Stimulated activated CD8-positive, alpha-beta memory T cell treated with anti-CD3 and anti-CD28 coated beads, Interleukin-15, amount 100 ng/mL, for 24 hours (primary cell): Measurements from ENCODE around the gene DYSF.

Source experiments
- DNase-seq: peaks from one replicate; pipeline ENCODE4 v3.0.0-alpha.2; 2020; ENCODE audit warnings: low read depth

DYSF gene

DNA sequence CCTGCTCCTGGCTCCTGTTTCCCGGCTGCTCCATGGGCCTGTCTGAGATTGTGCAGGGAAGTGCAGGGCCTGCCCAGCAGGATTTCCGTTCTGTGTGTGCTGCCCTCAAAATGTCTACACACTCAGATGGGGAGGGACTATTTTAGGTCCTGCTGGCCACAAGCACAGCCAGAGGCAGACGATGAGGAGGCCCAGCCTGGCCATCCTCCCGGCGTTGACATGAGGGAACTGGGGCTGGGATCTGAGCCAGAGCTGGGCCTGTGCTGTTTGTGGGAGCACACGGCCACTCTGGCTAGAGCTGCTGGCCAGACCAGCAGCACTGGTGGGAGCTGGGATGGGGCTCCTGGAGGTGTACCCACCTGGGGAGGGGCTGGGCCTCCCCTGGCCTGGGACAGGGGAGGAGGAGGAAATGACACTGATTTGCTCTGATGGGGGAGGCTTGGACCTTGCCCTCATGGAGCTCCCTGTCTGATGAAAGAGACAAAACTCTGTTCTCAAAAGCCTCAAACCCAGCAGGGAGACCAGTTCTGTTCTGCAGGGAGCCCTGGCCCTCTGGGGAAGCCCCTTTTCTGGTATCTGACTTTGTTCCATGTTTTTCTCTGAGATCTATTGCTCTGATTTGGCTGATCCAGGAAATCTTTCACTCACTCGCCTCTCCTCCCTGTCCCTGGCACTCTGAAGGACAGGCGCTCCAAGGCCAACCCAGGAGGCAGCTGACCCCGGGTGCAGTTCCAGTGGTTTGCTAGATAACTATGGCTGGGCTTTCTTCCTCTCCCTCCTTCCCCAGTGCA is 161.8 kb downstream of the DYSF start:
- DNase-seq: no peak

DNA sequence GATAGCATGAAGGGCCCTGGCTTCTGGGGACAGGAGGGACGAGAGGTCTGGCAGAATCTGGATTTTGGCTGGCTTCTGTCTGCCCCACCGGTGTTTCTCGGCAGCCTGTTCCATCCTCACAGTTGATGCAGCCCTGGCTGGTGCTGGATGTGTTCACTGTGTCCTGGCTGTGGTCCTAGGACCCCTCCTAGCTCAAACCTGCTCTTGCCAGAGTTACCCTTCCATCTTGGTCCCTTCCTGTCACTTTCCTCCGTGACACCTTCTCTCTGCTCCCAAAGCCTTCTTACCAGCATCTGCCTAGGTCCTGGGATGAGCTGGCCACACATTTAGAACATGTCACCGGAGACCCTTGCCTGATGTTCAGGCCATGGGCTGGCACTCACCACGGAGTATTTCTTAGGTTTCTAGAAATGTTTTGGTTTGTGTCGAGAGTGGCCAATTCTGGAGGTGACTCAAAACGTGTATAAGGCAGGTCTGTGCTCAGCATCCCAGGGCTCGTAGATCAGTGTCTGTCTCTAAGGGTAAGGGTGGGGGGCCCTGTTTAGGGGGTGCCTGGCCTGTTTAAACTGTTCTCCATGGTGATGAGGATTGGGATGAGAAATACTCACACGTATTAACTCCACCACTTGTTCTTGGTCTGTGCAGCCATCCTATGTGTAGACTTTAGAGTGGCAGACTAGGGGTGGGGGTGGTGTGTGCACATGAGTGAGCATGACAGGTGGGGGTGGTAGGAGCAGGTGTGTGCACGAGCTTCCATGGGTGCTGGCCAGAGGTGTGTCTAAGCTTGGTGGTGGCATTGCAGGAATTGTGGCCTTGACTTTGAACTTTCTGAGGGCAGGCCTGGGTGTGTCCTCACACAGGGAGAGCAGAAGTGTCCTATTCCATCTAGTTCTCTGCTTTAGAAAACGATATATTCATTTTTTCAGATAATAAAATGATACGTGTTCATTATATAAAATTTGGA is 162.7 kb downstream of the DYSF start:
- DNase-seq: no peak

DNA sequence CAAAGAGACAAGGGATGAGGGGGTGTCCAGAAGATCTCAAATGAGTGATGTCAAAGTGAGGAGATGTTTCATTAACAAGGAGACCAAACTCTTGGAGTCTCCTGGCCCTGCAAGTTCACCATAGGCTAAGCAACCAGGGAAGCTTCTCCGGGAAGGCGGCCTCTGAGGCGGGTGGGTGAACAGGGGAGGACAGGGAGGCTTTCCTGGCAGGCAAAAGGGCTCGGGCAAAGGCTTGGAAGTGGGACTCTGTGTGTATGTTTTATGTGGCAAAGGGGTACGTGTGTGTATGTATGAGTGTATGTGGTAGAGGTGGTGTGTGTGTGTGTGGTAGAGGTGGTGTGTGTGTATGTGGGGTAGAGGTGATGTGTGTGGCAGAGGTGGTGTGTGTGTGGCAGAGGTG is 163.9 kb downstream of the DYSF start:
- no peak for DNase-seq

DNA sequence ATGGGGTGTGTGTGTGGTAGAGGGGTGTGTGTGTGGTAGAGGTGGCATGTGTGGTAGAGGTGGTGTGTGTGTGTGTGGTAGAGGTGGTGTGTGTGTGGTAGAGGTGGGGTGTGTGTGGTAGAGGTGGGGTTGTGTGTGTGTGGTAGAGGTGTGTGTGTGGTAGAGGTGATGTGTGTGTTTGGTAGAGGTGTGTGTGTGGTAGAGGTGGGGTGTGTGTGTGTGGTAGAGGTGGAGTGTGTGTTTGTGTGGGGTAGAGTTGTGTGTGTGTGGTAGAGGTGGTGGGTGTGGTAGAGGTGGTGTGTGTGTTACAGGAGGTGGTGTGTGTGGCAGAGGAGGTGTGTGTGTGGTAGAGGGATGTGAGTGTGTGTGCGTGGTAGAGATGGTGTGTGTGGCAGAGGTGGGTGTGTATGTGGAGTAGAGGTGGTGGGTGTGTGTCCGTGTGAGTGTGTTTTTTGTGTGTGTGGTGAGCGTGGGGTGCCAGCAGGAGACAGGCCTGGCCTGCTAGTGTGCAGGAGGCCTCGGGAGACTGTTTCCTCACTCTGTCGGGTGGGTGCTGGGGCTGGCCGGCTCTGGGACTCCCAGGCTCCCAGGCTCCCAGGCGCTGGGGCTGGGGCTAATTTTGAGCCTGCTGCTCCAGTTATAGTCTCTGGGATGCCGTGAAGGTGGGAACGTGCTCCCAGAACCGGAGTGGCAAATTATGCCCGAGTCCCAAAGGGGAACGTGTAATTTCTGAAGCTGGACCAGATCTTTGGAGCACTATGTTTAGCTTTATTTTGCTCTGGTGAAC is 165.2 kb downstream of the DYSF start:
- no peak for DNase-seq

DNA sequence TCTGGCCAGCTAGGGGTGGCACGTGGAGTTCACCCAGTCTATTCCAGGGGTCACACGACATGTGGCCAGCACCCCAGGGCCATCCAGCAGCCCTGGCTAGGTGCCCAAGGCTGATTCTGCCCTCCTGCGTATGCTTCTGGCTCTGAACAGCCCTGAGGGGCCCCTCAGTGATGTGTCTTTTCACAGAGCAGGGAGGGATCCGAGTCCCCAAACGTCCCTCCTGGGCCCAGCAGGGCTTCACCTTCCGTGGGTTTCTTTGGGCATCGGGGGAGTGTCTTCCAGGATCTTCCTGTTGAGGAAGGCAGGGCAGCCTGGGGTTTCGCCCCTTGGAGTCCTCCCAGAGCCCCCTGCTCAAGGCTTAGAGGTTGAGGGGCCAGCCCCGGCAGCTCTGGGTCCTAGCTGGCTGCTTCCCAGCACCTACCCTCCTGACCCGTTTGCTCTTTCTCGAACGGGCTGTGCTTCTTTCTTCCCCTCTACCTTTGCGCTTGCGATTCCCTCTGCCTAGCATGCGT is 165.9 kb downstream of the DYSF start:
- no peak for DNase-seq

DNA sequence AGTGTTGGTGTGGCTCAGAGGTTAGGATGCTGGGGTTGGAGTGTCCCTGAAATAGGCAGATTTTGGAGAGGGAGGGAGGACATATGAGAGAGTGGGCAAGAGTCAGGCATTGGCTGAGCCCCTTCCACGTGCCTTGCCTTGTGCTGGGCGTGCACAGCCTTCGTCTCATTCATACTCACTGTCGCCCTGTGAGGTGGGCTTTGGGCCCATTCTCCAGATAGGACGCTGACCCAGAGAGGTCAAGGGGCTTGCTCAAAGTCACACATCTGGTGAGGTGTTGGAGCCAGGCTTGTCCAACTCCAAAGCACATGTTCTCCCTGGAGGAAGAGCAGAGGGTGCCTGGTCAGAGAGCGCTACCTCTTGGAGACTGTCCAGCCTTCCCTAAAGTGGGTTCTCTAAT is 166.8 kb downstream of the DYSF start:
- no peak for DNase-seq

DNA sequence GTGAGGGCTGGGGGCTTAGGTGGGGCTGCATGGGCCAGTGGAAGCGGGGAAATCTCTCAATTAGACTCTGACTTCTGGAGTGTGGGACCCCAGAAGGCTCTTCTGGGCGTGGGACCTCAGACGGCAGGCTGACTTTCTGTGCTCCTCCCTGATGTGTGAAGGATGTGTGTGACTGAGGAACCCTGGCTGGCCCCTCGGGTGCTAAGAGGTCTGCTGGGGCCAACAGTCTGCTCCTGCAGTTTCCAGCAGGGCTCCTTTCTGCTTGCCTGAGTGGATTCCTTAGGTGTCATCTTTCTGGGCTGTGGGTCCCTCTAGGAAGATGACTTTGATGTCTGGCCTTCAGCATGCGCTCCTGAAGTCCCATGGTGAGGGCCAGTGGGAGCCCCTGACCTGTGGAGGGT is 167.5 kb downstream of the DYSF start:
- no peak for DNase-seq

DNA sequence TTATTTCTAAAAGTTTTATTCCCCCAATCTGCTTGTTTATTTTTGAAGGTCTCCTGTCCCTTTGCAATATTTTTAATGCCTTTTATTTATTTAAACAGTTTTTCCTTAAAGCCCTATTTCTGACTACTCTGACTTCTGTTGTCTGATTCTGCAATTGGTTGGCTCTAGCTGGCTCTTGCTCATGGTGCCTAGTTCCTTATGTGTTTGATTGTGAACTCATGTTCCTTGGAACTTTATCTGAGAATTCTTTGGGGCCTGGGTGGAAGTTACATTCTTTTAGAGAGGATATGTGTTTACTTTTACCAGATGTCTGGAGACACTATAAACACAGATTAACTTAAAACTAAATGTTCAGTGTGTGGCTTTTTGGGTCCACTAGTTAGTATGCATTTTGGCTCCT is 175.9 kb downstream of the DYSF start:
- DNase-seq: no peak

DNA sequence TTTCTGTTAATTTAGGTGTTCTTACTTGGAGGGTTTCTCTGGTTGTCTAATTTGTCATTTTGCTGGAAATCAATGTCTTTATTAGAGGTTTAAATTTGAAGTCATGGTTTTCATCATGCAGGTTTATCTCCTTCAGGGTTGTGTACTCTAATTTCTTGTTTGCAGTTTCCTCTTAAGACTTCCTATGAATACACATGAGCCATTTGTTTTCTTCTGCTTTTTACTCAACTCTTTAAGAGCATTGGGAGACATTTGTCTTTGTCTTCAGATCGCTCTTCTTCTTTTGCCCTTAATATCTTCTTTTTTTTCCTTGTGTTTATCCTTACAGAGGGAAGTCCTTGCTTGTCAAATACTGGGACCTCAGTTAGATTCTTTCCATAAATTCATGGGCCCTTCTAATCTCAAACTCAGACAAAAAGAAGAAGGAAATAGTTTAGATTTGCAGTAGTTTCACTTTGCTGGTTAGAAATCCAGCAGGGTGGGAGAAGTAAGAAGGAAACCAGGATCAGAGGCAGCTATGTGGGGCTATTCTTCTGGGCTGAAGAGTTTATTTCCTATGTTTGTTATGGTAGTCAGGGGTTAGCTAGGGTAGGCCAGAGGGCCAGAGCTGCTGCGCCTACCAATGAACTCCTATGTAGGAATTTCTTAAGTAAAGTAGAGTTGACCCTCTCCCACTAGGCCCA is 176.6 kb downstream of the DYSF start:
- DNase-seq: no peak

DNA sequence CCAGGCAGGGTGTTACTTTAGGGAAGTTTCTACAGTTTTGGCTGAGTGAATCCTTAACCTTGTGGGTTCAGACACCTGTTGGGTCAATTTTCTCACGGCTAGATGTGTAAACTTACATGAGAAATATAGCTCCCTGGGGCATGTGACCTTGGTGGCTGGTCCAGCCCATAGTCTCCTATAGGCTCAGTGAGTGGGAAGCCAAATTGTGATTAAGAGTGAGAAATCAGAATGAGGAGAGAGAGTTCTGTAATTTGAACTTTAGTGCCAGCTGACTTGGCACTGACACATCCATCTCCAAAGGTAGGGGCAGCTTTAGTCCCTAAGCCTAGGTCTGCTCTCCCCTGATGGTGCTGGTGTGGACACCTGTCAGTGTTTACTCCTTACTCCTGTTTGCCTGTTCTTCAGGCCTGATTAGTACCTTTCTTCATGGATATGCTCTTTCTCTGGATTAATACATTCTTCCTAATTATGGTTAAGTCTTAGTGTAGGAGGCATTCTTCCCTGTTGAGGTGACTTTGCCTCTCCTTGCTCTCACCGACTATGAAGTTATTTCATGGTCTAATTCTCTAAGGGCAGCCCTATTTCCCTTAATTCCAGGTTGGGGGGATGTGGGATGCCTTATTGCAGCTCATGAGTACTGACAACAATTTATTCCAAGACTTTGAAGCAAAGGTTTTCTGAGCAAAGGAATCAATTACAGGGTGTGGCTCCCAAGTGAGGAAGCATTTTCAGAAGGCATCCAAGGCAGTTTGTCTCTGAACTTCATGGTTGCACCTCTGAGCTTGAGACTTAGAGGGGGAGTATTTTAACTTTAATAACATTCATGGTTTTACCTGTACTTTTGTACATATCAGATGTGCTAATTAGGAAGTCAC is 177.3 kb downstream of the DYSF start:
- no peak for DNase-seq

DNA sequence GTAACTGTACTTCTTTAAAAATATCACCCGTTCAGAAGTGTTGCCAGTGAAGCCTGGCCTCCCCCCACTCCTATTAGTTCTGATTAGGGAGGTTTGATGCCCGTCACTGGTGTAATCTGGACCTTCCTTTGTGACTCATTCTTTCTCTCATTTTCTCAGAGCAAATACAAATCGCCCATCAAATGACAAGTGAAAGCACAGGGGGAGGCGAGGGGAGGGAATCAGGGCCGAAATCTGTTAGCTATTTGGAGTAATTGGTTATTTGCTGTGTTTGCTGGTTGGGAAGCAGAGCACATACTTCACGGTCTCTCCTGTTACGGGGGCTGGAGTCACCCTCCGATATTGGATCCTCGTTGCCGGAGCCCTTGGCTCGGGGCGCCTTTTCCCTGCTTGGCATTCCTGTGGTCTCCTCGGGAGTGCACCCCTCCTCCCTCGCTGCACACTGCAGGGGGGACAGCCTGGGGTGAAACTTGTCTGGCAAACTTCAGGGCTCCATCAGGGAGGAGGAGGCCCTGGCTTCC is 178.1 kb downstream of the DYSF start:
- DNase-seq: no peak

DNA sequence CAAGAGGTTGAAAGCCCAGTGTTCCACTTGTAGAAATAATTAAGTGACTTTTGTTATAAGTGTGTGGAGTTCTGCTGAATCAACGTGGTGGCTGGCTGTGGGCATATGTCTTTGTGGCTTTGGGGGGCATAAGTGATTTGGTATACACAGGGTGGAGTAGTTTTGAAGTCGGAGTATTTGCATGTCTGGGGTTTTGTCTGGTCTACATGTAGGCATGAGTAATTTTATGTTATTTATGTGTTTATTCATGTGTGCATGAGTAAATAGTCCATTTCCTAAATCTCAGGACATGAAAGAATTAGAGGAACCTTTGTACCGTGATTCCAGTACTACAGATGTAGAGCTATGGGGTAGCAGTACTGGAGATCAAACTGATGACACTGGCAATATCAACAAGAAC is 179.7 kb downstream of the DYSF start:
- DNase-seq: no peak

DNA sequence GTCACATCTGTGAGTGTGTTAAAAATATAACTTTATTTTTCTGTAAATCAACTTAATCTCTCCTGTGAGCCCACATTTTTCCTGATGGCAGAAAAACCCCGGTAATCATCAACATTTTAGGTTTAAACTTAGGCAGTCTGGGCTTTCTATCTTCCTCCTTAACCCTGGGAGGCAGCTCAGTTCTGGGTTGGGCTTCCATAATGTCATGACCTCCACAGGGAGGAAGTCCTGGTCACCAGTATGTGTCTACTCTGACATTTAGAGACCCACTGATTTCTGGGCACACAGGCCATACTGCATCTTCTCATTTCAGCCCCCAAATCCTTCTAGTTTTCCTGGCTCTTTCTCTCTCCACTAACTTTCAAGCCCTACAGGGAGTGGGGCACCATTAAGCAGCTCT is 181.2 kb downstream of the DYSF start:
- DNase-seq: no peak

DNA sequence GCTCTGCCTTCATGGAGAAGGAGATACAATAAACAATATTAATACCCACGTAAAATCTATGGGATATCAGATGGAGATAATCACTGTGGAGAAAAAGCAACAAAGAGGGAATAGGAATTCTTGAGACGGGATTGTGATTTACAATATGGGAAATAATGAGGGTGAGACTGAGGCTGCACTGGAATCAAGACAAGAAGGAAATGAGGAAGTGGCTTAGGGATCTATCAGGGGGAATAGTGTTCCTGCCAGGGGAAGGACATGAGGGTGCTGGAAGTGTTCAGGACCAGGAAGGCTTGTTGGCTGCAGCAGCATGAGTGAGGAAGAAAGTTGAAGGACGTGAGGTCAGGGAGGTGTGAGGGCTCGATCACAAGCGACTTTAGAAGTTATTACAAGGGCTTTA is 182.4 kb downstream of the DYSF start:
- DNase-seq: no peak

DNA sequence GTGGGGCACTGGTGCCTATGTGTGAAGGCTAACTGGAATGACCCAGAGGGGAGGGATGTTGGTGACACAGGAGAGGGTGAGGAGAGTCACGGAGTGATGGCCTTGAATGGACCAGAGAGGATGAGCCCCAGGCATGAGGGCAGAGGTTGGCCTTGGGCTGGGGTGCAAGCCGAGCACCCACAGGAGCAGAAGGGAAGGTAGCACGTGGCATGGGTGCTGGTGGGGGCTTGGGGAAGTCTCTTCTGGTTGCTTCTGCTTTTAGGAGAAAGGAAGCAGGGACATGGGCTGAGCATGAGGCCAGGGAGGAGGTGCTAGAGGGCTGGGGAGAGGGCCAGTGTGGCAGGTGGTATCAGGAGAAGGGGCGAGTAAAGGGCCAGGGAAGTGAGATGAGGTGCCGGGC is 183.8 kb downstream of the DYSF start:
- DNase-seq: no peak

DNA sequence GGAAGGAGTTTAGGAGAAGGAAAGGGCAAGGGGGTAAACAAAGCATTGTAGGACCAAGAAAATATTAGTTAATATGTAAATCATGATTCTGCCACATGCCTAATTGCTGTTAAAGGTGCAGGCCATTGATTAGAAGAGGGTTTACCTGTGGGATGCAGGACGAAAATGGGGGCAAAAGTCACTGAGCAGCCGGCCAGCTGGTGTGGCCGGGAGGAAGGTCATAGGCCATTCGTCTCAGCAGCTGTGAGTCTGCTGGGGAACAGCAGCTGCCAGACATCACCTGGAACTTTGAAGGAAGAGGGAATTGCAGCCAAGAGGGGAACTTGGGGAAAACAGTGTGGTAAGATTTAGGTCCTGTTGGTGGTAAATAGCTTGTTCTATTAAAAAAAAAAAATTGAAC is 184.4 kb downstream of the DYSF start:
- no peak for DNase-seq

DNA sequence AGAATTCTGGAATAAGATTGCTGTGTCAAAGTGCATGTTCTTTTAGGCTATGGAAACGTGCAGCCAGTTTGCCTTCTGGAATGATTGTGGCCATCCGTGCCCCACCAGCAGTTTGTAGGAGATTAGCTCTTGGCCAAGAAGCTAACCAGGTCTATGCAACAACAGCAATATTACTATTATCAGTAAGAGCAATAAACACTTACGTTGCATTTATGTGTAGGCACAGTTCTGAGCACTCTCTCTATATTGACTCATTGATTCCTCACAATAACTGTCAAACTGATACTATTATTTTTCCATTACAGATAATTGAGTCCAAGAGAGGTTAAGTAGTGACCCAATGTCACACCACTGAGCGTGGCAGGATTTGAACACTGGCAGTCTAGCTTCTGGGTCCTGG is 186.4 kb downstream of the DYSF start:
- no peak for DNase-seq

DNA sequence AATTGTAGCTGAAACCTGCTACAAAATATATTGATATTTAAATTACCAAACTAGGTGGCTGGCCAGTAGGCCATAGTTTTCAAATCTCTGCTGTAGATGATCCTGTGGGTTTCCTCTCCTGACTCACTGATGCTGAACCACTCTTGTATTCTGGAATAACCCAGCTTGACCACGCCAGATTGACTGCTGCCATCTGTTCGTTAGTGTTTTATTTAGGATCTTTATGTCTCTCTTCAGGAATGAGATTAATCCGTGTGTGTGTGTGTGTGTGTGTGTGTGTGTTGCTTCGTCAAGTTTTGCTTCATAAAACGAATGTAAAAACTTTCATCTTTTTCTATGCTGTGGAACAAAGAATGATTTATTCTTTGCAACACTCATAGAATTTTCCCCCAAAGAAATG is 187.1 kb downstream of the DYSF start:
- DNase-seq: no peak

DNA sequence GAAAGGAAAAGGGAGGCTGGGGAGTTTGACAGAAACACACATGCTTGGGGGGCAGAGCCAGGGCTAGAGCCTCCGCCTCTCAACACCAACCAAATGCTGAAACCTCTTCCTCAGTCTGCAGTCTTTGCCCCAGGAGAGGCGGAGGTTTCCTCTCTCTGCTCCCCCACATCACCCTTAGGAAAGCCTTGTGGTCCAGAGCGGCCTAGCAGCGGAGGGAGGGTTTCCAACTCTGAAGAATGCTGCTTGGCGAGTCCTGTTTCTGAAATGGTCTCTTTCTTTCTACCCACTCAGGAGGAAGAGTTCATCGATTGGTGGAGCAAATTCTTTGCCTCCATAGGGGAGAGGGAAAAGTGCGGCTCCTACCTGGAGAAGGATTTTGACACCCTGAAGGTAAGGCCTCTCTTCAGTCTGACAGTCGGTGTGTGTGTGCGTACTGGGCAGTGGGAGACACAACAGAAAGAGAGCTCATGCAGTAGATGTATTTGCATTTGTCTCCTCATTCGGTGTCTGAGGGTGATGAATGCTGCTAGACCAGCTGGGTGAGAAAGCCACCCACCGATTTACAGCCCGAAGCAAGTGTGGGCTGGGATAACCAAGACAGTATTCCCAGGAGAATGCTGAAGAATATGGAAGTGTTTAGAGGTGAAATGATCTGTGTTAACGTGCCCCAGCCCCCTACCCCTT is 190.5 kb downstream of the DYSF start:
- no peak for DNase-seq

DNA sequence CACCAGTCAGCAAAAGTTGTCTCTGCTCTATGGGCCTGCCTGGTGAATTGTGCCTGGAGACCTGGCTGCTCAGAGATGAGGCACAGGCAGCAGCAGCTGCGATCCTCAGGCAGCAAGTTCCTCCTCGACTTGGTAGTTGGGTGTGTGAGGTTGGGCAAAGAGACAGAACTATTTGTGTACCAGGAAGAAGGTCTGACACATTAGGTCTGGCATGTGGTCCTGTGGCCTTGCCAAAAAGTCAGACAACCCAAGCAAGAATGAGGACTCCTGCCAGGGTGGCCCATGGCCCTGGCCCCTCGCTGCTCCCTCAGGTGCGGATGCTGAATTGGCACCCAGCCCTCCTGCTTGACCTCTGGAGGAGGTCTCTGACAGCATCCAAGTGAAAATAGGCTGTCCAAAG is 192.7 kb downstream of the DYSF start:
- DNase-seq: no peak
